Measurements from ENCODE around the gene BLCAP. TPM values are rescaled to one million over a fixed set of nuclear protein-coding genes. Genes with fewer than 3 reads are reported as not detected.

Gene BLCAP
- total RNA-seq, 1 experiment from 2014 or later: 129 TPM

DNA sequence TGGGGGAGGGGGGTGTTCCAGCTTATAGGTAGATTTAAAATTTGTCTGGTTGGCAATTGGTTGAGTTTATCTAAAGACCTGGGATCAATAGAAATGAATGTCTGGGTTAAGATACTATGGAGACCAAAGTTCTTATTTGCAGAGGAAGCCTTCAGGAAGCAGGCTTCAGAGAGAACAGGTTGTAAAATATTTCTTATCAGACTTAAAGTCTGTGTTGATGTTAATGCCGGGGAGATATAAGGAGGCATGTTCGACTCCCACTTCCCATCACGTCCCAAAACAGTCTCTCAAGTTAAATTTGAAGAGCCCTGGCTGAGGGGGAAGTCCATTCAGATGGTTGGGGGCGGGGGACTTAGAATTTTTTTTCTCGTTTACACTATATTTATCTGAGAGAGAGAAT is 12.3 kb upstream of the BLCAP start:
- peaks cover 54% of the 10 kb centered on the region for H3K4me1 ChIP-seq
- Mint-ChIP-seq H3K36me3 (ENCODE audit: insufficient read depth, unreplicated experiment) (peaks cover 6% of the 10 kb centered on the region), H3K27me3 (ENCODE audit: insufficient read depth, unreplicated experiment) (no peaks in the 10 kb centered on the region), H3K27ac (ENCODE audit: unreplicated experiment) (peak overlapping the region; percentile 80), H3K4me1 (ENCODE audit: low read depth, unreplicated experiment) (peaks cover 50% of the 10 kb centered on the region), H3K9me3 (ENCODE audit: unreplicated experiment) (peaks cover 11% of the 10 kb centered on the region), H3K4me3 (ENCODE audit: unreplicated experiment) (peak overlapping the region; percentile 4)
- CTCF ChIA-PET: interaction anchor here (0.6 to 1.1 kb wide), 2 partner anchors 24 to 307 kb away, joined by 3 read pairs; no protein-coding TSS in a partner anchor
- POLR2A ChIA-PET: interaction anchor here (0.5 kb wide), 1 partner anchor 148 kb away, joined by 4 read pairs; no protein-coding TSS in a partner anchor
- H3K36me3 ChIP-seq (ENCODE audit: control insufficient read depth, insufficient read depth, low read length): no peaks in the 10 kb centered on the region
- no peak overlapping the region for H3K4me3 ChIP-seq (ENCODE audit: low read depth, low read length)
- H3K27me3 ChIP-seq (replicated peaks; ENCODE audit: control insufficient read depth, insufficient read depth, low read length): no peaks in the 10 kb centered on the region
- DNase-seq: peak; percentile 75 to 79
- no TSS peak for BruUV-seq (replicated peaks)
- intact Hi-C loops (cut with micrococcal nuclease; ENCODE audit: unreplicated experiment): no loop called here
- H3K9me3 ChIP-seq: no peaks in the 10 kb centered on the region
- TF ChIP-seq, protein P1, sequence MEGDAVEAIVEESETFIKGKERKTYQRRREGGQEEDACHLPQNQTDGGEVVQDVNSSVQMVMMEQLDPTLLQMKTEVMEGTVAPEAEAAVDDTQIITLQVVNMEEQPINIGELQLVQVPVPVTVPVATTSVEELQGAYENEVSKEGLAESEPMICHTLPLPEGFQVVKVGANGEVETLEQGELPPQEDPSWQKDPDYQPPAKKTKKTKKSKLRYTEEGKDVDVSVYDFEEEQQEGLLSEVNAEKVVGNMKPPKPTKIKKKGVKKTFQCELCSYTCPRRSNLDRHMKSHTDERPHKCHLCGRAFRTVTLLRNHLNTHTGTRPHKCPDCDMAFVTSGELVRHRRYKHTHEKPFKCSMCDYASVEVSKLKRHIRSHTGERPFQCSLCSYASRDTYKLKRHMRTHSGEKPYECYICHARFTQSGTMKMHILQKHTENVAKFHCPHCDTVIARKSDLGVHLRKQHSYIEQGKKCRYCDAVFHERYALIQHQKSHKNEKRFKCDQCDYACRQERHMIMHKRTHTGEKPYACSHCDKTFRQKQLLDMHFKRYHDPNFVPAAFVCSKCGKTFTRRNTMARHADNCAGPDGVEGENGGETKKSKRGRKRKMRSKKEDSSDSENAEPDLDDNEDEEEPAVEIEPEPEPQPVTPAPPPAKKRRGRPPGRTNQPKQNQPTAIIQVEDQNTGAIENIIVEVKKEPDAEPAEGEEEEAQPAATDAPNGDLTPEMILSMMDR (IDR thresholded peaks at IDR 0.05; ENCODE audit: insufficient read depth in 1 of 2, low read depth in 1 of 2, low read length in 1 of 2, severe bottlenecking in 1 of 2, unreplicated experiment in 1 of 2): no peak

DNA sequence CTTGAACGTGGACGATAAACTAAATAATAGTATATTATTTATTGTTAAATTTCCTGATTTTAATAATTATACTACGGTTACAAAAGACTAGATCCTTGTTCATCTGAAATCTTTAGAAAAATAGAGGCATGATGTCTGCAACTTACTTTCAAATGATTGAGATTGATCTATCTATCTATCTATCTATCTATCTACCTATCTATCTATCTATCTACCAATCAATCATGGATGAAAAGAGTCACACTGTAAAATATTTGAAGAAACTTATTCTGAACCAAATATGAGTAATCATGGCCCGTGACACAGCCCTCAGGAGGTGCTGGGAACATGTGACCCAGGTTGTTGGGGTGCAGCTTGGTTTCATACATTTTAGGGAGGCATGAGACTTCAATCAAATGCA is 11.7 kb upstream of the BLCAP start:
- Mint-ChIP-seq H3K36me3 (ENCODE audit: insufficient read depth, unreplicated experiment) (peaks cover 6% of the 10 kb centered on the region), H3K27ac (ENCODE audit: unreplicated experiment) (peak overlapping the region; percentile 80), H3K4me3 (ENCODE audit: unreplicated experiment) (peak overlapping the region; percentile 4), H3K27me3 (ENCODE audit: insufficient read depth, unreplicated experiment) (no peaks in the 10 kb centered on the region), H3K4me1 (ENCODE audit: low read depth, unreplicated experiment) (peaks cover 56% of the 10 kb centered on the region), H3K9me3 (ENCODE audit: unreplicated experiment) (peaks cover 10% of the 10 kb centered on the region)
- Histone ChIP-seq H3K27me3 (replicated peaks; ENCODE audit: control insufficient read depth, insufficient read depth, low read length) (no peaks in the 10 kb centered on the region), H3K9me3 (no peaks in the 10 kb centered on the region), H3K4me3 (ENCODE audit: low read depth, low read length) (no peak overlapping the region), H3K36me3 (ENCODE audit: control insufficient read depth, insufficient read depth, low read length) (no peaks in the 10 kb centered on the region), H3K4me1 (peaks cover 54% of the 10 kb centered on the region)
- TF ChIP-seq, protein P1 (IDR thresholded peaks at IDR 0.05; ENCODE audit: insufficient read depth in 1 of 2, low read depth in 1 of 2, low read length in 1 of 2, severe bottlenecking in 1 of 2, unreplicated experiment in 1 of 2): no peak
- no peak for DNase-seq
- BruUV-seq (replicated peaks): no TSS peak
- intact Hi-C loops (cut with micrococcal nuclease; ENCODE audit: unreplicated experiment): loop anchor here (10.0 kb wide), 1 partner anchor 55 kb away; no protein-coding TSS in a partner anchor
- CTCF ChIA-PET: interaction anchor here (0.6 to 1.1 kb wide), 2 partner anchors 25 to 307 kb away, joined by 3 read pairs; no protein-coding TSS in a partner anchor
- POLR2A ChIA-PET: interaction anchor here (0.5 kb wide), 1 partner anchor 148 kb away, joined by 4 read pairs; no protein-coding TSS in a partner anchor

DNA sequence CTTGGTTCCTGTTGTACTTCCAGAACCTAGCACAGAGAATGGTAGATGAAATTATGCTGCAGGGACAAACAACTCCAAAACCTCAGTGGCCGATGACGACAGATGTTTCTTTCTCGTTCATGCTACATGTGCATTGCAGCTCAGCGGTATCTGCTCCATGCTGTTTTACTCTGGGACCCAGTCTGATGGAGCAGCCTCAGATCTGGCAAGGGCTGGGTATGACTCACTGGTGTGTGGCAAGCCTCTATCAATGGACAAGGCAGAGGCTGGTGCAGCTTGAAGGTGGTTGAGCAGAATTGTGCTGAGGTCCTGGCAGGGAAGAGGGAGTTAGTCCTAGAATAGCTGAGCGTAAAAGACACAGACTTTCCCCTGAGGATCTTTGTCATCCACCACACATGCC is 10.3 kb upstream of the BLCAP start:
- intact Hi-C loops (cut with micrococcal nuclease; ENCODE audit: unreplicated experiment): loop anchor here (10.0 kb wide), 1 partner anchor 57 kb away; no protein-coding TSS in a partner anchor
- no peaks in the 10 kb centered on the region for H3K27me3 ChIP-seq (replicated peaks; ENCODE audit: control insufficient read depth, insufficient read depth, low read length)
- no TSS peak for BruUV-seq (replicated peaks)
- Mint-ChIP-seq H3K27ac (ENCODE audit: unreplicated experiment) (peak overlapping the region; percentile 34), H3K4me3 (ENCODE audit: unreplicated experiment) (no peak overlapping the region), H3K27me3 (ENCODE audit: insufficient read depth, unreplicated experiment) (no peaks in the 10 kb centered on the region), H3K9me3 (ENCODE audit: unreplicated experiment) (peaks cover 10% of the 10 kb centered on the region), H3K36me3 (ENCODE audit: insufficient read depth, unreplicated experiment) (peaks cover 6% of the 10 kb centered on the region), H3K4me1 (ENCODE audit: low read depth, unreplicated experiment) (peaks cover 48% of the 10 kb centered on the region)
- TF ChIP-seq, protein P1 (IDR thresholded peaks at IDR 0.05; ENCODE audit: insufficient read depth in 1 of 2, low read depth in 1 of 2, low read length in 1 of 2, severe bottlenecking in 1 of 2, unreplicated experiment in 1 of 2): no peak
- no peaks in the 10 kb centered on the region for H3K9me3 ChIP-seq
- no peak overlapping the region for H3K4me3 ChIP-seq (ENCODE audit: low read depth, low read length)
- no peaks in the 10 kb centered on the region for H3K36me3 ChIP-seq (ENCODE audit: control insufficient read depth, insufficient read depth, low read length)
- peaks cover 42% of the 10 kb centered on the region for H3K4me1 ChIP-seq
- peak in 1 of 2 experiments; percentile 45 for DNase-seq
- ChIA-PET CTCF (no interaction called here), POLR2A (no interaction called here)

Data from Caco-2 (cell line).